ENCODE measurements around the gene CCNT1.

DNA sequence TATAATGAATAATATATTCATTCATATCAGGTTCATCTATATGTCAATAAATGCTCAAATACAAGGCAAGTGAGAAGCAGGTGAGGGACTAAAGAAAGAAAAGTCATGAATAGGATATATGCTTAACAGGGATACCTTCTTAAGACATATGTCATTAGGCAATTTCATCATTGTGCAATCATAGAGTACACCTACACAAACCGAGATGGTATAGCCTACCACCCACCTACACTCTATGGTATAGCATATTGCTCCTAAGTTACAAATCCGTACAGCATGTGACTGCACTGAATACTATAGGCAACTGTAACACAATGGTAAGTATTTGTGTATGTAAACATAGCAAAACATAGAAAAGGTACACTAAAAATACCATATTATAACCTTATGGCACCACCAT lies 73.5 kb downstream of the CCNT1 start:
- TF ChIP-seq, protein P1, sequence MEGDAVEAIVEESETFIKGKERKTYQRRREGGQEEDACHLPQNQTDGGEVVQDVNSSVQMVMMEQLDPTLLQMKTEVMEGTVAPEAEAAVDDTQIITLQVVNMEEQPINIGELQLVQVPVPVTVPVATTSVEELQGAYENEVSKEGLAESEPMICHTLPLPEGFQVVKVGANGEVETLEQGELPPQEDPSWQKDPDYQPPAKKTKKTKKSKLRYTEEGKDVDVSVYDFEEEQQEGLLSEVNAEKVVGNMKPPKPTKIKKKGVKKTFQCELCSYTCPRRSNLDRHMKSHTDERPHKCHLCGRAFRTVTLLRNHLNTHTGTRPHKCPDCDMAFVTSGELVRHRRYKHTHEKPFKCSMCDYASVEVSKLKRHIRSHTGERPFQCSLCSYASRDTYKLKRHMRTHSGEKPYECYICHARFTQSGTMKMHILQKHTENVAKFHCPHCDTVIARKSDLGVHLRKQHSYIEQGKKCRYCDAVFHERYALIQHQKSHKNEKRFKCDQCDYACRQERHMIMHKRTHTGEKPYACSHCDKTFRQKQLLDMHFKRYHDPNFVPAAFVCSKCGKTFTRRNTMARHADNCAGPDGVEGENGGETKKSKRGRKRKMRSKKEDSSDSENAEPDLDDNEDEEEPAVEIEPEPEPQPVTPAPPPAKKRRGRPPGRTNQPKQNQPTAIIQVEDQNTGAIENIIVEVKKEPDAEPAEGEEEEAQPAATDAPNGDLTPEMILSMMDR (IDR thresholded peaks at IDR 0.05) = no peak
- TF ChIP-seq POLR2A (IDR thresholded peaks at IDR 0.05) = no peak
